Osteocyte (in vitro differentiated cells): ENCODE results near the gene EXOC4. TPM values are rescaled to one million over a fixed set of nuclear protein-coding genes. Genes with fewer than 3 reads are reported as not detected.

Experiments
- DNase-seq: peaks from one replicate; pipeline ENCODE4 v3.0.0; 2021; ENCODE audit warnings: mixed read lengths; ENCODE audit not compliant: unreplicated experiment; ENCODE audit errors: extremely low spot score
- H3K27ac Mint-ChIP-seq: one replicate; pipeline ENCODE4 v1.8.0; 2021; ENCODE audit warnings: mild to moderate bottlenecking, mixed read lengths; ENCODE audit not compliant: unreplicated experiment
- H3K27me3 Mint-ChIP-seq: one replicate; pipeline ENCODE4 v1.8.0; 2021; ENCODE audit warnings: mixed read lengths; ENCODE audit not compliant: unreplicated experiment
- H3K36me3 Mint-ChIP-seq: one replicate; pipeline ENCODE4 v1.8.0; 2021; ENCODE audit warnings: mixed read lengths; ENCODE audit not compliant: unreplicated experiment
- H3K4me1 Mint-ChIP-seq: one replicate; pipeline ENCODE4 v1.8.0; 2021; ENCODE audit warnings: mixed read lengths; ENCODE audit not compliant: unreplicated experiment
- H3K4me3 Mint-ChIP-seq: one replicate; pipeline ENCODE4 v1.8.0; 2021; ENCODE audit warnings: mild to moderate bottlenecking, moderate library complexity, mixed read lengths; ENCODE audit not compliant: unreplicated experiment
- H3K9me3 Mint-ChIP-seq: one replicate; pipeline ENCODE4 v1.8.0; 2021; ENCODE audit warnings: mixed read lengths; ENCODE audit not compliant: unreplicated experiment
- total RNA-seq: library from RNA; stranded (reverse); gene quantifications from 2 replicates; pipeline ENCODE4 v1.2.1, GENCODE V29; 2021
- TF ChIP-seq, protein P1 (sequence below): fragments of 200-600 bp; sonication (generic); IDR thresholded peaks from 2 replicates; pipeline ENCODE4 v1.5.0; 2021; ENCODE audit warnings: antibody characterized with exemption, mild to moderate bottlenecking, moderate library complexity

EXOC4 gene
- total RNA-seq, 1 donor from 2014 or later: 99.9 TPM

DNA sequence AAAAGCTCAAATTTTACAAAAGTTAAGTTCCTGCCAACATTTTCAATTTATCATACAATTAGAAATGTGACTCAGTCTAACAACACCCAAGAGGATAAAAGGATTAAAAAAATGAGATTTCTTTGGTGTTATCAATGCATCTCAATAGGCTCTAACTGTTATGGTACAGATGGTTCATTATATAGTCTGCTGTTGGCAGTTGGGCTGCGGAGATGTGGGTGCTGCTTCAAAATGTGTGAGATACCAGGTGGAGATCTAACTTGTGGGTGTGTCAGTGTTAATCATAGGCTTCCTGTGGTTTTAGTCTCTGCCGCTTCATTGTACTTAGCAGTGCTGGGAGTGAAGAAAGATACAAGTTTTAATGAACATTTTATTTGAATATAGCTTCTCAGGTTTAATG is 231.2 kb downstream of the EXOC4 start:
- no peak overlapping the region for H3K4me3 Mint-ChIP-seq
- DNase-seq: no peak
- no peaks in the 10 kb centered on the region for H3K27me3 Mint-ChIP-seq
- H3K9me3 Mint-ChIP-seq: no peaks in the 10 kb centered on the region
- H3K4me1 Mint-ChIP-seq: peaks cover 4% of the 10 kb centered on the region
- TF ChIP-seq, protein P1, sequence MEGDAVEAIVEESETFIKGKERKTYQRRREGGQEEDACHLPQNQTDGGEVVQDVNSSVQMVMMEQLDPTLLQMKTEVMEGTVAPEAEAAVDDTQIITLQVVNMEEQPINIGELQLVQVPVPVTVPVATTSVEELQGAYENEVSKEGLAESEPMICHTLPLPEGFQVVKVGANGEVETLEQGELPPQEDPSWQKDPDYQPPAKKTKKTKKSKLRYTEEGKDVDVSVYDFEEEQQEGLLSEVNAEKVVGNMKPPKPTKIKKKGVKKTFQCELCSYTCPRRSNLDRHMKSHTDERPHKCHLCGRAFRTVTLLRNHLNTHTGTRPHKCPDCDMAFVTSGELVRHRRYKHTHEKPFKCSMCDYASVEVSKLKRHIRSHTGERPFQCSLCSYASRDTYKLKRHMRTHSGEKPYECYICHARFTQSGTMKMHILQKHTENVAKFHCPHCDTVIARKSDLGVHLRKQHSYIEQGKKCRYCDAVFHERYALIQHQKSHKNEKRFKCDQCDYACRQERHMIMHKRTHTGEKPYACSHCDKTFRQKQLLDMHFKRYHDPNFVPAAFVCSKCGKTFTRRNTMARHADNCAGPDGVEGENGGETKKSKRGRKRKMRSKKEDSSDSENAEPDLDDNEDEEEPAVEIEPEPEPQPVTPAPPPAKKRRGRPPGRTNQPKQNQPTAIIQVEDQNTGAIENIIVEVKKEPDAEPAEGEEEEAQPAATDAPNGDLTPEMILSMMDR: no peak
- H3K27ac Mint-ChIP-seq: no peak overlapping the region
- peaks cover 16% of the 10 kb centered on the region for H3K36me3 Mint-ChIP-seq

DNA sequence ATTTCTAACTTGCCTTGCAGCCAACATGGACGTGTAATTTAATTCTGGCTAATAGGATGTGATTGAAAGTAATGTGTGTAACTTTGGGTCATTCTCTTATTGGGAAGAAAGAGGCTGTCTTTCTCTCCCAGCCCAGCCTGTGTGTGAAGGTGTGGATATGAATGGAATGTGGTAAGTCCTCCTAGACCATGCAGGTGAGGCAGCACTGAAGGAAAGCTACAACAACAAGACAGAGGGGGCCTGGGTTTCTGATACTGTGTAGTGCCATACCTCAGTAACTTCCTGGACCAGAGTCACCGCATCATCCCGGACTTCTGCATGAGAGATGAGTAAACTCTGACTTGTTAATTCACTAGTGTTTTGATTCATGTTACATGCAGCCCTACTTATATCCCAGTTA is 237.0 kb downstream of the EXOC4 start:
- Mint-ChIP-seq H3K4me3 (no peak overlapping the region), H3K27ac (no peak overlapping the region), H3K36me3 (peaks cover 9% of the 10 kb centered on the region), H3K4me1 (no peaks in the 10 kb centered on the region), H3K9me3 (no peaks in the 10 kb centered on the region), H3K27me3 (no peaks in the 10 kb centered on the region)
- no peak for DNase-seq
- TF ChIP-seq, protein P1: no peak

DNA sequence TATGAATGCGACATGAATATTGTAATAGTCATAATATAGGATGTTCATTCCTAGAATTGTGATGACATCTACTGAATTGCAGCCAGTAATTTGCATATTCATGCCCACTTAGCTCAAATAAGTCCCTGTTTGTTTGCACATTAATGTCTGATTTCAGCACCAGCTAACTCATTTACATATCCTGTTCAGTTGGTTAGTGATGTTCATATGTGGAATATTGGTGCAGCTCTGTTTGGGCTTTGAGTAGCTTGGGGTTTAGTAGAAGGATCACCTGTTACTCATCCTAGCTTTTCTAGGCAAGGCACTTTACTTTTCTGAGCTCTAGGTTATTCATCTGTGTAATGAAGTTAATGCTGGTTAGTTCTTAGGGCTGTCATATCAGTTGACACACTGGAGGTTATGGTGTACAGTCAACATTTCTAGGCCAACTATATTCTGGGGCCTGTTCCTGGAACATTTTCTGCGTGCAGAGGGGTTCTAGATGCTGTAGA is 238.4 kb downstream of the EXOC4 start:
- H3K27me3 Mint-ChIP-seq: no peaks in the 10 kb centered on the region
- no peaks in the 10 kb centered on the region for H3K9me3 Mint-ChIP-seq
- H3K4me1 Mint-ChIP-seq: no peaks in the 10 kb centered on the region
- TF ChIP-seq, protein P1: no peak
- no peak for DNase-seq
- peaks cover 7% of the 10 kb centered on the region for H3K36me3 Mint-ChIP-seq
- no peak overlapping the region for H3K4me3 Mint-ChIP-seq
- no peak overlapping the region for H3K27ac Mint-ChIP-seq

DNA sequence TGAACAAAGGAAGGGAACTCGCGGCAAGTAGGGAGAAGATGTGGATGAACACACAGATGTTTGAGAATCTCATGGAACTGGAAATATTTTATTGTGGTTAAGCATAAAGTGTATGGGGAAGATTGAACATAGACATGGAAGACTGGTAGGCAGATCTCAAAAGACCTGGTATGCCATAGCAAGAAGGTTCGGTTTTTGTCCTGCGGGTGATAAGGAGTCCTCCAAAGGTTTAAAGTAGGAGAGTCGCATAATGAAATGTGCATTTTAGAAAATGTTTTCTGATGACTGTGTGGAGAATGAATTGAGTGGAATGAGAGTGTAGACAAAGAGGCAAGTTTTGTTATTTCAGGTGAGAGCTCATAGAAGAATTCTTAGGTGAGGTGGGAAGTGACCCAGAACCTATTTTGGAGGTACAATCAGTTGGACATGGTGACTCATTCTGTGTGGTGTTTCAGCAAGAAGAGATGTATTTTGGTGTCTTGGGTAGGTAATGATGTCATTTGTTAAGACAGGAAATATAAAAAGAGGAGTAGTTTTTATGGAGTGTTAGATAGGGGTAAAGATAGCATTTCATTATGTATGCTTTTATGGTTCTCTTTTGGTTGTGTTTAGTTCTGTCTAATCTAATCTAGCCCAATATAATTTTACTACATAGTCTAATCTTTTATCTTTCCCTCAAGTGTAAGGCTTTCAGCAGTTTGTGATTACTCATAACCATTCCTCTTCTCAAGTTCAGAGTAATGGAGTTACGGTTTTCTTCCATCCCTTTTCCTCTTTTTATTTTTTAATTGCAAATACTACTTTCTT is 239.2 kb downstream of the EXOC4 start:
- no peak overlapping the region for H3K27ac Mint-ChIP-seq
- H3K27me3 Mint-ChIP-seq: no peaks in the 10 kb centered on the region
- no peak for DNase-seq
- peaks cover 7% of the 10 kb centered on the region for H3K36me3 Mint-ChIP-seq
- H3K4me1 Mint-ChIP-seq: no peaks in the 10 kb centered on the region
- H3K4me3 Mint-ChIP-seq: no peak overlapping the region
- no peaks in the 10 kb centered on the region for H3K9me3 Mint-ChIP-seq
- TF ChIP-seq, protein P1: no peak

DNA sequence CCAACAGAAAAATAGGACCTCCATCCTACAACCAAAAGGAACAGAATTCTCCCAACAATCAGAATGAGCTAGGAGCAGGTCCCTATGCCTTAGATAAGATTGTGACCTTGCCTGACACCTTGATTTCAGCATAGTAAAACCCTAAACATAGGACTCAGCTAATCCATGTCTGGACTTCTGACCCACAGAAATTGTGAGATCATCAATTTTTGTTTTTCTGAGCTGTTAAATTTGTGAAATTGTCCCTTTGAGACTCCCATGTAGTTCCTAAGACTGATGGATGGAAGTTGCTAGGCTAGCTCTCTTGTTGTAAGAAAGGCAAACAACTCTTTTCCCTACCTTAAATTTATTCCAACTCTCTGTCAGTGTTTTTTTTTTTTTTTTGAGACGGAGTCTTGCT is 244.2 kb downstream of the EXOC4 start:
- Mint-ChIP-seq H3K27me3 (no peaks in the 10 kb centered on the region), H3K9me3 (no peaks in the 10 kb centered on the region), H3K4me3 (no peak overlapping the region), H3K36me3 (peaks cover 4% of the 10 kb centered on the region), H3K4me1 (peaks cover 8% of the 10 kb centered on the region), H3K27ac (no peak overlapping the region)
- TF ChIP-seq, protein P1: no peak
- no peak for DNase-seq
